ENCODE measurements around the gene RANGRF.

DNA sequence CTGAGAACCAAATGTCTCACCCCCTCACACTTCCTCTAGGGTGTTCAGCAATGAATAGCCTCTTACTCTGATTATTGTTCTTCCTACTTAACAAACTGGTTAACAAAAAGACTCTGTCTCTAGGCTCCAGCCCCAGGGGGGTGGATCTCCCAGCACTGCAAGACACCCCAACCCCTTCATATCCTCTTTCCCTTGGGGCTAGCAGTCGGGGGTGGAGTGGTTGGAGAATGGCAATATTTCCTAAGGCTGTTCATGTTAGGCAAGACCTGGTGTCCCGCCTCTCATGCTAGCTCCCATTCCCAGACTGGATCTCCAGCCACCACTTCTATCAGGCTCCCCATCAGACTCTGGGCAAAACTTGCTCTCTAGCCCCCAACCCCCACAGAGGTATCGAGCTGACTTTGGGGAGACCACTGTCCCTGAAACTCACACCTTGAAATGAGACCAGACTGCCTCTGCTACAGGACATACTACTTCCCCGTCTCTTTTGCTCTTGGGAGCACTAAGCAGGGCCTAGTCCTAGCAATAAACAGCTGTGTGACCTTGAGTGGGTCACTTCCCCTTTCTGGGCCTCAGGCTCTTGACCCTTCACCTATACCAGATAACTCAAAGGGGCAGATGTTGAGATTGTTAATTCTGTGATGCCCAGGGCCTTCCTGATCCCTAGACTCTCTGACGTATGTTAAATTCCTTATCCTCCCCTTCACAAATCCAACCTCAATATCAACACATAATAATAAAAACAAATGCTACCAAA is 4.3 kb downstream of the RANGRF start:
- TF ChIP-seq, protein P1, sequence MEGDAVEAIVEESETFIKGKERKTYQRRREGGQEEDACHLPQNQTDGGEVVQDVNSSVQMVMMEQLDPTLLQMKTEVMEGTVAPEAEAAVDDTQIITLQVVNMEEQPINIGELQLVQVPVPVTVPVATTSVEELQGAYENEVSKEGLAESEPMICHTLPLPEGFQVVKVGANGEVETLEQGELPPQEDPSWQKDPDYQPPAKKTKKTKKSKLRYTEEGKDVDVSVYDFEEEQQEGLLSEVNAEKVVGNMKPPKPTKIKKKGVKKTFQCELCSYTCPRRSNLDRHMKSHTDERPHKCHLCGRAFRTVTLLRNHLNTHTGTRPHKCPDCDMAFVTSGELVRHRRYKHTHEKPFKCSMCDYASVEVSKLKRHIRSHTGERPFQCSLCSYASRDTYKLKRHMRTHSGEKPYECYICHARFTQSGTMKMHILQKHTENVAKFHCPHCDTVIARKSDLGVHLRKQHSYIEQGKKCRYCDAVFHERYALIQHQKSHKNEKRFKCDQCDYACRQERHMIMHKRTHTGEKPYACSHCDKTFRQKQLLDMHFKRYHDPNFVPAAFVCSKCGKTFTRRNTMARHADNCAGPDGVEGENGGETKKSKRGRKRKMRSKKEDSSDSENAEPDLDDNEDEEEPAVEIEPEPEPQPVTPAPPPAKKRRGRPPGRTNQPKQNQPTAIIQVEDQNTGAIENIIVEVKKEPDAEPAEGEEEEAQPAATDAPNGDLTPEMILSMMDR (IDR thresholded peaks at IDR 0.05) = no peak
- TF ChIP-seq POLR2AphosphoS5 (IDR thresholded peaks at IDR 0.05) (no peak), EP300 (IDR thresholded peaks at IDR 0.05) (no peak)
